H1 (cell line): Measurements from ENCODE around the gene CCNL2. TPM values are rescaled to one million over a fixed set of nuclear protein-coding genes. Genes with fewer than 3 reads are reported as not detected.

Source experiments
- RBBP5 ChIP-seq: IDR thresholded peaks from 2 replicates; pipeline ENCODE4 v1.7.1; 2012; ENCODE audit warnings: low read depth, mild to moderate bottlenecking, inconsistent platforms, low read length, moderate library complexity, borderline replicate concordance
- SIX5 ChIP-seq: IDR thresholded peaks from 2 replicates; pipeline ENCODE4 v1.6.1; 2011; ENCODE audit warnings: mild to moderate bottlenecking, low read depth, low read length
- polyA plus RNA-seq, 7 experiments: library from polyadenylated mRNA; depleted of rRNA in 3 of 7; stranded (reverse) in 5 of 7; unstranded in 2 of 7; fragments of >200 nt in 5 of 7; fragments of 200-250 nt in 2 of 7; gene quantifications; 1 replicate in 5 of 7; 2 replicates in 1 of 7; 4 replicates in 1 of 7; pipeline versions ENCODE4 v1.2.1 to v1.2.3, GENCODE V29; 2011 to 2013; ENCODE audit warnings: missing spikeins in 2 of 7, mixed read lengths in 2 of 7
- total RNA-seq: library from RNA; stranded (reverse); fragmentation: NEBNext Ultra II Directional; extraction: Animal tissue kit (Norgen Biotek cat#: 25700); gene quantifications from 2 replicates; pipeline ENCODE4 v1.2.1, GENCODE V29; 2021
- TF ChIP-seq, protein P1 (sequence below): IDR thresholded peaks from 2 replicates; pipeline ENCODE4 v1.6.1; 2011; ENCODE audit warnings: low read length, improper control_type of control experiment

Gene CCNL2
- total and polyA plus RNA-seq, 2 of the 8 experiments (the other 6 are each of a cell fraction or from before 2014, with no cell fraction given) = 79.8 to 120 TPM

DNA sequence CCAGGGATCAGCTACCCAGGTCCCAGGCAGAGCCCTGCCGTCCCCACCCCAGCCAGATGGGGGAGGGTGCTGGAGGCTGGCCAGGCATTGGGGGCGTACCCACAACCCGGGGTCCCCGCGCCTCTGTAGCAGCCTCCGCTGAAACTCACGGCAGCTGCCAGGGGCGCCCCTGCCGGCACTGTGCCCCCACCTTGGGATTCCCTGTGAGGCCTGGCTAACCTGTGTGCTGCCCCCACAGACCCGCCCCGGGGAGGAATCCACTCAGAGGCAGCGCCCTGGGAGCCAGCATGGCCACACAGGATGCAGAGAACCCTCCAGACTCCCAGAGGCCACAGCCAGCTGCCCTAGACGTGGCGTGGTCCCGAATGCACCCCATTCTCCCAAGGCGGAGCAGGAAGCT, 53.8 kb downstream of the CCNL2 start (continued):
- TF ChIP-seq RBBP5 (no peak), SIX5 (no peak)
- TF ChIP-seq, protein P1, sequence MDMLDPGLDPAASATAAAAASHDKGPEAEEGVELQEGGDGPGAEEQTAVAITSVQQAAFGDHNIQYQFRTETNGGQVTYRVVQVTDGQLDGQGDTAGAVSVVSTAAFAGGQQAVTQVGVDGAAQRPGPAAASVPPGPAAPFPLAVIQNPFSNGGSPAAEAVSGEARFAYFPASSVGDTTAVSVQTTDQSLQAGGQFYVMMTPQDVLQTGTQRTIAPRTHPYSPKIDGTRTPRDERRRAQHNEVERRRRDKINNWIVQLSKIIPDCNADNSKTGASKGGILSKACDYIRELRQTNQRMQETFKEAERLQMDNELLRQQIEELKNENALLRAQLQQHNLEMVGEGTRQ = no peak
